Erythroblast (primary cell): ENCODE results near the gene ZSWIM2.

Experiments
- GATA1 ChIP-seq: IDR thresholded peaks from 2 replicates; pipeline ENCODE4 v1.6.1; 2011; ENCODE audit warnings: low read depth, mild to moderate bottlenecking, control low read depth, low read length, moderate library complexity
- POLR2A ChIP-seq: IDR thresholded peaks from 2 replicates; pipeline ENCODE4 v1.6.1; 2011; ENCODE audit warnings: mild to moderate bottlenecking, low read length

DNA sequence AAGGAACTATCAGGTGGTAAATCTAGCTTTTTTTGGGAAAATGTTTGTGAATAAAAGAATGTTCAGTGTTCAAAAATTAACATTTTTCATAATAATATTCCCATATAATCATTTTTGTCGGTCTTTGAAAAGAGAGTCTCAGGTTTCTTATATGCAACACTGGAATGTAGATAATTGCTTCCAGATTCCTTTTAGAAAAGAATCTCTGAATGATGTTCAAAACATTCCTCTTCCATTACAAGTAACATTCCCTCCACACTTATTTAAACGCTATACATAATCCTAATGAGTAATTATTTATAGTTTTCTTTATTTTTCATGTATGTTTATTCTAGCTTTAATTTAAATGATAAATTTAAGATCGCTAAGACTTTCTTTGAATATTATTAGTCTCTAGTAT lies 7.0 kb downstream of the ZSWIM2 start:
- TF ChIP-seq POLR2A, result no peak
- TF ChIP-seq GATA1, result no peak
